ENCODE data around the gene ZSWIM4.

DNA sequence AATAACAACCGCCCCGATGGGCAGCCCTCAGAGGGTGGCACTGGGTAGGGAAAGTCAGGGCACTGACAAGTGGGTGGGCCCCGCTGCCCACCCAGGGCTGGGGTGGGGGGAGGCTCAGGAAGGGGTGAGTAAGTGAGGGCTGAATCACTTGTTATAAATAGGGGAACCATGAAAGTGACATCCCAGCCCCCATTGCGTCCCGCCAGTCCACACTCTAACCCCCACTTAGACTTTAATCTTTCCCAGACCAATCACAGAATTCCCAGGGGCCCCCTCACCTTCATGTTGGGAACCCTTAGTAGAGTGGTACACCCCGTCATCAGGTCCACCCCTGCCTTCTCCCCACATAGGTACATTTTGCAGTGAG is 44.7 kb downstream of the ZSWIM4 start:
- no peak for TF ChIP-seq SUZ12 (IDR thresholded peaks at IDR 0.05)
- TF ChIP-seq FOXM1 (IDR thresholded peaks at IDR 0.05; ENCODE audit: borderline replicate concordance): no peak
- no peak for TF ChIP-seq CTBP1 (IDR thresholded peaks at IDR 0.05; ENCODE audit: borderline replicate concordance)
- TF ChIP-seq TARDBP (IDR thresholded peaks at IDR 0.05): no peak

All from HEK293T (cell line).